GM21423 (cell line): ENCODE data around the gene ZHX3.
"Not testable (repeated sequence)": the region's sequence is repeated elsewhere in the genome, so short reads cannot be mapped to it uniquely, and the experiment has no call there.

ENCODE experiments used
- ATAC-seq: cut with Tn5 transposase; IDR thresholded peaks from one replicate; pipeline ENCODE4 v1.9.1; 2021; ENCODE audit warnings: mild to moderate bottlenecking, moderate library complexity; ENCODE audit not compliant: unreplicated experiment

Gene ZHX3

DNA sequence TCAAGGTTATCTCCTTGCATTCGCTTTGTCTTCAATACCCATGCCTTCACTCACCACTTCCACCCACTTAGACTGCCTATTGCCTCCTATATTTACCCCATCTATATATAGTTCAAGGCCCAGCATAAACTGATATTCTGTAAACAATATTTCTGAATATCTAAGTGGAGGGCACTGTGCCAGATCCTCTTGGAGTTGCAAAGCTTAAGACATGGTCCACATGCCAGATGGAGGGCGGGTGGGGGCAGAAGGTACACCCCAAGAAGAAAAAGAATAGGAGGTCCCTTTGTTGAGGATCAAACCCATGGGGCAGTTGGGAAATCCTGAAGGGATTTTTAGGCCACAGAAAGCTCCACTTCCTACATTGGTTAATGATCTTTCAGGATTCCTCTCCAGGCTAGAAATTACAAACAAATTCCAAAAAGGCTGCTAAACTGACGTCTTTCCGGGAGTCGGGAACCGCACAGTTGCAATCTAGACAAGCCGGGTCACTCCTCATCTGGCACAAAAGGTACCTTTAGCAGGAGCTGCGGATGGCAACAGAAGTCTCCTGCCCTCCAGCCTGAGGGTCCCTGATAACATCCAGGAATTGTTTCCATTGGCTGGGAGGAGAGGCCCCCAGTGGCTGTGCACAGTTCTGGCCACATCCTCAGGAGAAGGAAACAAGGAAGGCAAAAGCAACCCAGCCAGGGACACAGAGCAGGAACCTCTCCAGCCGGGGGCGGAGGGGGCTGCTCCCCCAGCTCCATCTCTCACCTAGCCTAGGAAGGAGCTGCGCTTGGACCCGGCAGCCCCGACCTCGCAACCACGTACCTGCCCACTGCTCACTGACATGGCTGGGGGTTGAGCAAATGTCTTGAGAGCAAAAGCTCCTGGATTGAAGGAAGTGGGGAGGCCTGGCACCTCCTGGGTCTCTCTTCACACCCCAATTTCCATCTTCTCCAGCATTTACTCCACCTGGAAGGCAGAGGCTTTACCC is 17.2 kb upstream of the ZHX3 start:
- no peak for ATAC-seq

DNA sequence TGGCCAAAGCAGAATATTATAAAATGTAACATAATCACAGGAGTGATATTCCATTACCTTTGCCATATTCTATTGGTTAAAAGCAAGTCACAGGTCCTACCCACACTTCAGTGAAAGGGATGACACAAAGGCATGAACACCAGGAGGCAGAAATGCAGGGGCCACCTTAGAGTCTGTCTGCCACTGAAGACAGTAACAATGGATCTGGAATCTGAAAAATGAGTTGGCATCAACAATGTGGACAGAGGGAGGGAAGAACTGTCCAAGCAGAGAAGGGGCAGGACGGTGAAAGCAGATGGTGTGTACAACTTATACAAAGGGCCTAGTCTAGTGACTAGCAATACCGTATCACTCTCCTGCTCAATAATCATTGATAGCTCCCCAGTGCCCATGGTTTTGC is 16.5 kb upstream of the ZHX3 start:
- ATAC-seq, result no peak

DNA sequence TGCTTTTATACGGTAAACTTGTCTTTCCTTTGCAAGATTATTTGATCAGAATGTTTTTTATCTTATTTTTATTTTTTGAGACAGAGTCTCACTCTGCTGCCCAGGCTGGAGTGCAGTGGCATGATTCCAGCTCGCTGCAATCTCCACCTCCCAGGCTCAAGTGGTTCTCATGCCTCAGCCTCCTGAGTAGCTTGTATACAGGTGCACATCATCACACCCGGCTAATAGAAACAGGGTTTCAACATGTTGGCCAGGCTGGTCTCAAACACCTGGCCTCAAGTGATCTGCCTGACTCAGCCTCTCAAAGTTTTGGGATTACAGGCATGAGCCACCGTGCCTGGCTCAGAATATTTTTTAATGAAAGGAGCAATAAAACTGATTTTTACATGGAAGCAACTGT is 14.2 kb upstream of the ZHX3 start:
- ATAC-seq, result no peak

DNA sequence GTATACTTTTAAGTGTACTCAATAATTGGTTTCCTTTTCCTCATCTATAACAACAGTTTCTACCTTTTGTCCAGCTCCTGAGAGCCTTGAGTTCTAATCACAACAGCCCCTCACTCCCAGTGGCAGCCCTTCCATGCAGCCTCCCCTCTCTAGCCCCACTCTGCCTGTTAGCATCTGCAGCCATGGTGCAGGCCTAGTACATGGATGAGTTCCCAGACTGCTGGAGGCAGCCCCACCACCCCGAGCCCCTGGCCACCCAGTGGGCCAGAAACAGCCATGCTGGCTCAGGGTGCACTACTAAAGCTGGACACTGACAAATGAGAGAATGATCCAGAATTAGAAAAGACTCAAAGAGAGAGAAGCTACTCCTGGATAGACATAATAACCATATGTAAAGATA is 13.4 kb upstream of the ZHX3 start:
- ATAC-seq, result no peak

DNA sequence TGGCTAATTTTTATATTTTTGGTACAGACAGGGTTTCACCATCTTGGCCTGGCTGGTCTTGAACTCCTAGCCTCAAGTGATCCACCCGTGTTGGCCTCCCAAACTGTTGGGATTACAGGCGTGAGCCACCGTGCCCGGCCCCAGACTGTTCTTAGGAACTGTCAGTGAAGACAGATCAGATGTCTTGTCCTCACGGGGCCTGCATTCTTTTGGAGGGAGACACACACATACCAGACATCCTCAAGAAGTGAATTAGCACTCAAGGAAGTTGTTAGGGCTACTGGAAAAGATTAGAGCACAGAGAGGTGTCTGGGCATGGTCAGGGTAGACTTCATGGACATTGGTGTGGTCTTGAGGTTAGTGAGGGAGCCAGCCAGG is 12.8 kb upstream of the ZHX3 start:
- ATAC-seq, result no peak

DNA sequence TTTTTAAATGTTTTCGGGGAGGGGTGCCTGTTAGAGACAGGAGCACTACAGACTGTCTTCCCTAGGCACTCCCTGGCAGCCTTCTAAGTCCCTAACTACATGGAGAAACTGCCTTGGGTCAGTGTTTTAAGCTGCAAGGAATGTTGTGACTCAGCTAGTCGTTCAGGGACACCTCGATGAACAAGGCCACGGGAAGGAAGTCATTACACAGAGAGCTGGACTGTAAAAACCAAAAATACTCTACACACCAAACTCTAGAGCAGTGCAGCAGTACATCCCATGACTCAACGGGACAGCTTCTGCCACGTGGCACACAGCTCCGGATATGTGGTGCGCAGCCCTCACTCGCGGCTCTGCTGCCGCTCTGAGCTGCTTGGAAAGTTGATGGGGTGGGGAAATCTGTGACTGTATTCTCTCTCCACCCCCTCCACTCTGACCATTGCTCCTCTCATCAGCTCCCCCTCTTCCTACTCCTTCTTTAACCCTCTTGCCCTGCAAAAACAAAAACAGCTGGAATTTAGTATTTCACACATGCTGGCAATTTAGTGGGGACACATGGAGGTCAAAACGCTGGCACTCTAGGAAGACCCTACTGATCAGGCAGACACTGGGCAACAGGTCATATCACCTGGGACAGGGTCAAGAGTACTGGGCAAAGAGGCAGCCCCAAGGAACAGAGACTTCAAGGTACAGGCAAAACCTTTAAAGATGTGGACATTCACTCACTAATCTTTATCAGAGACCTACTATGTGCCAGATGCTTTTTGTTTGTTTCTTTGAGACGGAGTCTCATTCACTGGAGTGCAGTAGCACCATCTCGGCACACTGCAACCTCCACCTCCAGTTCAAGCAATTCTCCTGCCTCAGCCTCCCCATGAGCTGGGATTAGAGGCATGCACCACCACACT is 12.2 kb upstream of the ZHX3 start:
- ATAC-seq, result peak; percentile 91

DNA sequence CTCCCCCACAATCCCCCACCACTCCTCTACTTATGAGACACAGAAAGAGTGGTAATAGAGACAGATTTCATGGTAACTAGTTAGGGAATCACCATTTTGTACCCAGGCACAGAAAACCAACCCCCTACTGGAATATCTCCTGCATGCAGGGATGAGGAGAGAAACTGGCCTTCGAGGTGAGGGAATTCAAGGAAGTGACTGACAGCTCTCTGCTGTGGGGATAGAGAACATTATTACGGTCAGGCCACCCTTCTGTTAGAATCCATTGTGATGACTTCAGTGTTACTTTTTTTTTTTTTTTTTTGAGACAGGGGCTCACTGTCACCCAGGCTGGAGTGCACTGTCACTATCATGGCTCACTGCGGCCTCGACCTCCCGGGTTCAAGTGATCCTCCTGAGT is 9.6 kb upstream of the ZHX3 start:
- no peak for ATAC-seq

DNA sequence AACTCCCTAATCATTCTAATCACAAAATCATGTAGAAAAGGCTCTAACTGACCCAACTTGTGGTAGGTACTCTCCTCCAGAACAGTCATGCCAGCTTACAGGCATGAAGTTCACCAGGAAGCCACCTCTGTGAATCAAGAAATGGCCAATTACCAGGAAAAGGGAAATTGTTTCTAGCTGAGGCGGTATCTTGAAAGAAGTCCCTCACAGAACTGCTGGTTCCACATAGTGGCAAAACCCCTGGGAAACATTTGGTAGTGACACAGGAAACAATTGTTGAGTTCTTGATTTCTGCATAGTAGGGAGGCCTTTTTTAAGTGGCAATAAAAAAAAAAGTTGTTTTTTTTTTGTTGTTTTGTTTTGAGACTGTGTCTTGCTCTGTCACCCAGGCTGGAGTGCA is 3.4 kb upstream of the ZHX3 start:
- no peak for ATAC-seq

DNA sequence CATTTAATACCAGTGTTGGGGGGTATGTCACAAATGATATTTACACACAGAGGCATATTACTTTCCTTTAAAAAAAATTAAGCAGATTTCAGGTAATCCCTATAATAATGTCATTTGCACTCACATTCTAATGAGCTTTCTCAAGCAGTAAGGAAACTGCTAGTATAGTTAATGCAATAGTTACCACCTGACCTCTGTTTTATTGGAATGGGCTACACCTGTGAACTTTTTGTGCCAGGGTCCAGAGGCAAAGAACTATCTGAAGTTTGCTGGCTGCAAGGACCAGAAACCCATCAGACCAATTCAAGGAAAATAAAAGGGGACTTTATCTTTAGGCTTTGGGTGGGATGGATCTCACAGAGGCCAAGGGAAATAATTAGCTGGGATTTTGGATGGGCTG is 2.9 kb upstream of the ZHX3 start:
- ATAC-seq, result no peak

DNA sequence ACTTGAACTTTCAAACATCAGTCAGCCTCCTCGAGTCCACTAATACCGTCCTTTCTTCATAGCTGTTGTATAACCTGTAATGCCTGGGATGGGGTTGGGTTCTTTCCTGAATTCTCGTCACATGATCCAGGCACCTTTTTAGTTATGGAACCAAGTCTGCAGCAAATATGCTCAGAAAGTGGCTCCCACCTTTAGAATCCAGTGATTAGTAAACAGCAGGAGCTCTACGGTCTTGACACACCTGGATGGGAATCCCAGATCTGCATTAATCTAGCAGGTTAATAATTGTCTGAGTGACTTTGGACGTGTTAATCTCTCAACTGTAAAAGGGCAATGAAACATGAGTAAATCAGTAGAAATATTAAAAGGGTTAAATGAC is 729 bp upstream of the ZHX3 start:
- ATAC-seq, result no peak

DNA sequence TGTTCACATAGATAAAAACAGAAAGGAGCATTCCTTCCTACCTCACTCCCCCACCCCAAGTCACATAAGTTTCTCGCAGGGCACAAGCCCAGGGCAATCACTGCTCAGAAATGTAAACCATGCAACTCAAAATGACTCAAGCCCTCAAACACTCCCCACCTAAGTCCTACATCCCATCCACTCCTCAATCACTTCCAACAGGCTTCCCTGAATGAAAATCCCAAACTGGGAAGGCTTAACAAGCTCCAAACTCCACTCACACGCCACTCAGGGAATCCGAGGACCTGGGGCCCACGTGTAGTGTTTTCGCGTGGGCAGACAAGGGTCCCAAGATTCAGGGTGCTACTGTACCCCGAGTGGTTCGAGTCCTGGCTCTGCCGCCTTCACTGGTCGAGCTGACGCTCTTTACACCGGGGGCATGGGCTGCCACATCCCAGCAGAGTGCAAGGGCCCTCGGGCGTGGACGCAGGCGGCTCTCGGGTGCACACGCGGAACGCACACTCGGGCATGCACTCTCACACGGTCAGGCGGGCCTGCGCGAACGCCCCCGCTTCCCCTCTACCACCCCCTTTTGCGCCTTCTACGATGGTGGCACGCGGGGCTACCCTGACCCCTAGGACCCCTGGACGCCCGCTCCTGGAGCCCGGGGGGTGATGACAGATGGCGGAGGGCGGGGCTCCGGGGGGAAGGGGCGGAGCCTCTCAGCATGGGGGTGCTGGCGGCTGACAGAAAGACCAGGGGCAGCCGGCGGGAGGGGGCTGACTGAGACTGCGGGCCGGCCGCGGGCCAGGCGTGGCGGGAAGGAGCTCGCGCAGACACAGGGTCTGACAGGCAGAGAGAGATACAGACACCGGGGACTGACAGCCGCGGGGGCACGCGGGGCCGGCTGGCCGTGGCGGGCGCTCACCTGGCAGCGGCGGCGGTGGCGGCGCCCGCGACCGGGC is 657 bp downstream of the ZHX3 start:
- ATAC-seq, result peak; percentile 49

DNA sequence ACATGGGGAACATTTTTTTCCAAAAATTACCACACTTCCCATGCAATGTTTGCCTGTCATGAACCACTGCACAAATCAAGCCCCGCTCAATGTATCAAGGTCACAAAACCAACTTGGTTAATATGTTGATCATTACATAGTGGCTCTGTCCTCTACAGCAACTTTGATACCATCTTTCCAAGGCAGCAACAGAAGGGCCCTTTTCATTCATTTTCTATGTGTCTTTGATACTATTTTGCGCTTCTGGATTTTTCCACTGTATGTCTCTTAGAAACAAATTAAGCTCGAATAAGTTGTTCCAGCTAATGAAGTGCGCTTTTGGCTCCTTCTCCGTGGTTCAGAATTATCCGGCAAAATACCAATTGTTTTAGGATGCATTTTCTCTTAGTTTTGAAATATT is 1.5 kb downstream of the ZHX3 start:
- no peak for ATAC-seq

DNA sequence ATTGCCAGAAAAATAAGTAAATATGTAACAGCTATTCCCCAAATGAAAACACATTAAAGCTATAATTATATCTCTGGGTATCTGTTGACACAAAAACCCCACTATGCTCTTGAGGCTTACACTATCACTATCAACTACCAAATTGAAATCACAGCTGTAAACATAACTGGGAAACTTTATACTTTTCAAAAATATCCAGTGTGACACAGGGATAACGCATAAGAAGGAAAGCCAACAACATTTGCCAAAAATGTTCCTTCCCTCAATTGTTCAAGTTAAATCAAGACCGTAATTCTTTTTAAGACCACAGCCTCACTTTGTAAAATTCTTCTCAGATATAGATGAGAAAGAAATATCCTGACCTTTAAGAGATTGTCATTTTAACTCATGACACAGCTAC is 3.1 kb downstream of the ZHX3 start:
- no peak for ATAC-seq

DNA sequence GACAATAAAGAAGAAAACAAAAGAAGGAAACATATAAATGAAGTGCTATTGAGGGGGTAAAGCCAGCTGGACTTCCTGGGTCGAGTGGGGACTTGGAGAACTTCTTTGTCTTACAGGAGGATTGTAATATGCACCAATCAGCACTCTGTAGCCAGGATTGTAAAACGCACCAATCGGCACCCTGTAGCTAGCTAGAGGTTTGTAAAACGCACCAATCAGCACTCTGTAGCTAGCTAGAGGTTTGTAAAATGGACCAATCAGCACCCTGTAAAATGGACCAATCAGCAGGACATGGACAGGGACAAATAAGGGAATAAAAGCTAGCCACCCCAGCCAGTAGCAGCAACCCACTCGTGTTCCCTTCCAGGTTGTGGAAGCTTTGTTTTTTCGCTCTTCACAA is 5.5 kb downstream of the ZHX3 start:
- ATAC-seq, result not testable (repeated sequence)

DNA sequence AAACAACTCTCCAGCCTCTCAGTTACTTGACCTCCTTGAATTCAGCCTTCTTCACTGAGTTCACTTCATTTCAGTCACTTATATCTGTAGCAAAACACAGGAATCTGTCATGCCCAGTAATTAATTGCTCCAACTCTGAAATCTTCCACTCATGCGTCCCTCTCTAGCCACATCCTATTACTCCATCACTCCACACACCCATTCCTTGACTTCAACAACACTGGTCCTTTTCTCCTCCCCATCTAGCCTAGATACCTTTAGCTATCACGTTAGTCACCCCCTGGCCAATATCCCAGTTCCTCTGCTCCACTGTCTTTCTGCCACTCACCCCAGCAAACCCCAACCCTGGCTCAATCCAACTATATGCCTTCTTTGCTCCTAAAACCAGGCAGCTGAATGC is 7.7 kb downstream of the ZHX3 start:
- no peak for ATAC-seq

DNA sequence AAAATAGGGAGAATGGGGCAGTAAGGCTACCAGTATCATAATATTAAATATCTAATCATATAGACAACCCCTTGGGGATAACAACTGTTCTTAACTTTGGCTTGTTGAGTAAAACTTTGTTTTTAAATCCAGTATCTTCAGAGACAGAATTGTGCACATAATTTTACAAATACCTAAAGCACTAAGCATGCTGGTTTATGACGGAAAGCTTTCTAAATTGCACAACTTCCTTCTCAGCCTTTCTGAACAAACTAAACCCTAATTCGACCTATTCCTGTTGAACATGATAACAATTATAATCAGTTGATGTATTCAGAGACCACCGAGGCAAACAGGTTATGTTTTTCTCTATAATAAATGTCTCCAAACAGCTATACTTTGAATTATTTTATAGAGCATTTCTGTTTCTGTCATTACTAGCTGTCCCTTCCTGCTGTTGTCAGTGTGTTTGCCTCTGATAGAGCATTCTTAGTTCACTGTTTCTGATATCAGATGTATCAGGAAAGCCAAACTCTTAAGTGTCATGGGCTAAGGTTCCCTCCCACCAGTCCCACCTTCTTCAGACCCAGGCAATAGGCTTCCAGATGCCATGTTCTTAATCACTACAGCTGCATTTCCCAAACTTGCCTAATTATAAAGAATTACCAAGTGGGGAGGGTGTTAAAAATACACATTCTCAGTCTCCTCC is 8.7 kb downstream of the ZHX3 start:
- ATAC-seq, result no peak

DNA sequence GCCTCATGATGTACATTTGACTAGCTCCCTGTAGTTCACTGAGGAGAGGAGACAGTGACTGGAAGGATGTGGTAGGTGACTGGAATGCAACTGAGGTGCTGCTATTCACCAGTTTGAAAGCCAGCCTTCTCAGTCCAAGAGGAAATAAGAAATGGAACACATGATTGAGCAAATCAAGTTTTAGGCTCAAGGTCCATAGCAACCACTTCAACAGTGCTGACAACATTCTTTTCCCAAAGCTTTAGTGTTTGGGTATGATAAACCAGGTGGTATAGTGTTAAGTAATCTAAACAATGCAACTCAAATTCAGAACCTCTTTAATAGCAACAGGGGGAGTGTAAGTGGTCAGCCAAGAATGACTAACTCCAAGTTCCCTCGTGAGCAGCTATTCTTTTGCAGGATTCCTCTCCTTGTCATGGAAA is 9.2 kb downstream of the ZHX3 start:
- ATAC-seq, result no peak

DNA sequence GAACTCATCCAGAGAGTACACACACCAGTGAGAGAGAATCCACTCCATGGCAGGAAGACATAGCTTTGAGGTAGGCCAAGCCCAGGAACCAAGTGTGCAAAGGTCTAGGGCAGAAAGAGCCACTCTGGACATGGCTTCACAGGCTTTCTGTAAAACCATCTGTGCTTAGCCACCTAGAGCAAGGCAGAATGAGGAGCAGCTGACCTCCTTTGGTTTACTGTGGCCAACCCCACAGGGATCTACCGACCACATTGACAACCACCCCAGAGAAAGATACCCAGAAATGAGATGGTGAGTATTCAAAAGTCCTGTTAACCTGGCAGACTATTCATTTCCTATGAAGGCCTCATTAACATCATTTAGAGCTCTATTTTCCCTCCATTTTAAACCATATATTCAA is 10.5 kb downstream of the ZHX3 start:
- ATAC-seq, result no peak

DNA sequence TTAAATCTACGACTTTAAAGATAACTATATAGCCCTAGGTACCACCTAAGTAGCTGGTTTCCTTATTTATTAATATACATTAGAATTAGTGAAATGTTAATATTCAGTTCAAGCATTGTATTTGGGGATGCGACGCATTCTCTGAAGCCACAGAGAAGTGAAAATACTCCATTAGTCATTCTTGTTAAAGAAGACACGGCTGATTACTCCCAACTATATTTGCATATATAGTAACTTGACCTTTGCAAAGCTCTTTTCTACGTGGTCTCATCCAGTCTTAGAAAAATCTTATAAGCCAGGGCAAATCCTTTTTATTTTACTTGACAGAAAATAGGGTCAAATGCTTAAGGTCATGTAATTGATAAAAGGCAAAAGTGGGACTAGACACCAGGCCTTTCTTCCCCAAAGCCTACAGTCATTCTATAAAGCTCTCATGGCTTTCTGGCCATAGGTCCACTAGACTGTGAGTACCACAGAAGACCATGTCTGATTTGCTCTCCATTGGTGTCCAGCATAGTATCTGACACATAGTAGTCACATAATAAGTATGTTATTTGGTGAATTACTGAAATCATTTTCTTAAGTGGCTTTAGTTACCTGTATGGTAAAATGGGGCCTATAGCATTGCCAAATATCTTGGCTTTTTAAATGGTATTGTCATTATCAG is 11.3 kb downstream of the ZHX3 start:
- peak; percentile 86 for ATAC-seq
